HG03108 (cell line): ENCODE data around the gene PLEKHG1.
A peak's percentile ranks its signal among the peaks of the same experiment; 100 is the strongest.

Experiments used
- ATAC-seq: cut with Tn5 transposase; IDR thresholded peaks from one replicate; pipeline ENCODE4 v1.9.1; 2021; ENCODE audit warnings: moderate library complexity; ENCODE audit not compliant: unreplicated experiment

Gene PLEKHG1

GRCh38 chr6:150637266-150637665, 37.6 kb downstream of the PLEKHG1 start:
- ATAC-seq = no peak

- no peak for ATAC-seq
Measured at GRCh38 chr6:150638267-150638666, 38.6 kb downstream of the PLEKHG1 start.

- no peak for ATAC-seq
Measured at GRCh38 chr6:150638765-150639164, 39.1 kb downstream of the PLEKHG1 start.

- ATAC-seq = no peak
Measured at GRCh38 chr6:150639823-150640331, 40.2 kb downstream of the PLEKHG1 start.

GRCh38 chr6:150640556-150641209, 41.0 kb downstream of the PLEKHG1 start:
- no peak for ATAC-seq

GRCh38 chr6:150641398-150642139, 41.9 kb downstream of the PLEKHG1 start:
- peak; percentile 45 for ATAC-seq

DNA sequence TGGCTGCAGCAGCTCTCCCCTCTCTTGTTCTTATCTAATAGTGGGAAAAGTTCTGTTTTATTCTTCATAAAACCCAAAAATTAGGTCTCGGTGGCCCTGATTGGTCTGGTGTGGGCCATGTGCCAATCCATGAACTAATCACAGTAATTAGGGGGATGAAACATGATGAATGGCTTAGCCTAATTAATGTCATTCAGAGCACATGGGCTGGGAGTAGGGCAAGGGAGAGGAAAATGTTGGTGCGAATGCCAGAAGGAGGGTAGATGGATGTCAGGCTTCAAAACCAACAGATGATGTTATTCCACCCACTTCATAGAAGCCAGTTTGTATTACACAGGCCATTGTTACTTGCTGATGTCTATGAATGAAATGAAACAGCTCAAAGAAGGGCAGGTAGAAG, 46.5 kb downstream of the PLEKHG1 start:
- no peak for ATAC-seq

DNA sequence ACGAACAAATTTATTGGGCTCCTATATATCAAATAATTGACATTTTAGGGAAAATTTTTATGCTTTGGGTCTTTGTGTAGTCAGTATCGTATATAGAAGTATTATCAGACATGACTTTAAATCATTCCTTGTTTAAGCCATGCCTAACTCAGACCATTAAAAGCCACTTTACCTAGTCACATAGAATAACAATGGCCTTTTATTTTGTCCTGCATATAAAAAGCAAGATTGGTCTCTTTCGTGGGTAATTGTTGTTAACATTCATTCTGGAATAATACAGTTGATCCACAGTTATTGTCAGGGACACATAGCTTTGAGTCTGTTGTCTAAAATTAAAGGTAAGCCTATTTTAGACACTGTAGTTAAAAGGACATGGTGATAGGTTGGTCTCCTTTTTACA, 47.4 kb downstream of the PLEKHG1 start:
- no peak for ATAC-seq
